Karpas-422 (cell line): ENCODE data around the gene PAQR7. TPM values are rescaled to one million over a fixed set of nuclear protein-coding genes. Genes with fewer than 3 reads are reported as not detected.
"Not testable (repeated sequence)": the region's sequence is repeated elsewhere in the genome, so short reads cannot be mapped to it uniquely, and the experiment has no call there.

Experiments used
- DNase-seq: peaks from one replicate; pipeline ENCODE4 v3.0.0-alpha.2; 2015
- H2AFZ ChIP-seq: fragments of 200-600 bp; sonication (generic); 2 replicates; pipeline ENCODE4 v1.6.1; 2014; ENCODE audit warnings: antibody characterized with exemption, low read length, mixed read lengths
- H3K27ac ChIP-seq: fragments of 200-600 bp; sonication (generic); 2 replicates; pipeline ENCODE4 v1.5.1; 2014; ENCODE audit warnings: mild to moderate bottlenecking, low read length, moderate library complexity
- H3K27me3 ChIP-seq: fragments of 200-600 bp; sonication (generic); 2 replicates; pipeline ENCODE4 v1.6.1; 2014; ENCODE audit warnings: low read length, mixed read lengths
- H3K36me3 ChIP-seq: fragments of 200-600 bp; sonication (generic); 2 replicates; pipeline ENCODE4 v1.6.1; 2014; ENCODE audit warnings: low read length, mixed read lengths; ENCODE audit not compliant: insufficient read depth
- H3K4me1 ChIP-seq: fragments of 200-600 bp; sonication (generic); 2 replicates; pipeline ENCODE4 v1.6.1; 2014; ENCODE audit warnings: mild to moderate bottlenecking, low read length, mixed read lengths
- H3K4me2 ChIP-seq: fragments of 200-600 bp; sonication (generic); 2 replicates; pipeline ENCODE4 v1.6.1; 2014; ENCODE audit warnings: low read length, low read depth, mild to moderate bottlenecking; ENCODE audit not compliant: poor library complexity, severe bottlenecking
- H3K4me3 ChIP-seq: fragments of 200-600 bp; sonication (generic); 2 replicates; pipeline ENCODE4 v1.5.1; 2014; ENCODE audit warnings: mild to moderate bottlenecking, antibody characterized with exemption, low read length, mixed read lengths
- H3K79me2 ChIP-seq: fragments of 200-600 bp; sonication (generic); 2 replicates; pipeline ENCODE4 v1.6.1; 2014; ENCODE audit warnings: mild to moderate bottlenecking, low read length, mixed read lengths
- H3K9ac ChIP-seq: fragments of 200-600 bp; sonication (generic); 2 replicates; pipeline ENCODE4 v1.6.0; 2014; ENCODE audit warnings: low read length
- H3K9me2 ChIP-seq: fragments of 200-600 bp; sonication (generic), shearing (Covaris generic); replicated peaks from 2 replicates; pipeline ENCODE4 v1.6.0; 2014; ENCODE audit warnings: mild to moderate bottlenecking, low read length, moderate library complexity; ENCODE audit not compliant: insufficient read depth
- H3K9me3 ChIP-seq: fragments of 300-700, 200-600 bp; sonication (generic); 2 replicates; pipeline ENCODE4 v1.6.1; 2014; ENCODE audit warnings: low read length, mixed read lengths
- H4K20me1 ChIP-seq: fragments of 200-600 bp; sonication (generic); 2 replicates; pipeline ENCODE4 v1.6.1; 2014; ENCODE audit warnings: mild to moderate bottlenecking, antibody characterized with exemption, low read length, low read depth; ENCODE audit not compliant: insufficient read depth
- total RNA-seq: library from RNA; depleted of rRNA; stranded (reverse); fragments of >200 nt; shearing (Covaris generic); gene quantifications from 2 replicates; pipeline ENCODE4 v1.2.3, GENCODE V29; 2014; ENCODE audit warnings: low replicate concordance

The PAQR7 gene
- total RNA-seq, 1 experiment from 2014 or later = 8.4 TPM

- not testable (repeated sequence) for H3K9ac ChIP-seq, H3K9me2 ChIP-seq, H2AFZ ChIP-seq, H3K4me2 ChIP-seq, DNase-seq, H3K36me3 ChIP-seq, H4K20me1 ChIP-seq, H3K27ac ChIP-seq, H3K4me3 ChIP-seq, H3K9me3 ChIP-seq, H3K27me3 ChIP-seq
- Histone ChIP-seq H3K4me1 (peaks cover 21% of the 10 kb centered on the region), H3K79me2 (peaks cover 67% of the 10 kb centered on the region)
These were observed 35.7 kb downstream of the PAQR7 start for GRCh38 chr1:25839808-25840207.

- peak; percentile 49 for DNase-seq
- Histone ChIP-seq H3K9me2 (no peaks in the 10 kb centered on the region), H3K79me2 (peaks cover 56% of the 10 kb centered on the region), H3K4me2 (no peak overlapping the region), H4K20me1 (peaks cover 7% of the 10 kb centered on the region; the same call in 1 of the 2 replicates), H3K27ac (no peak overlapping the region), H3K36me3 (peaks cover 13% of the 10 kb centered on the region; the same call in 1 of the 2 replicates), H3K9ac (no peak overlapping the region), H3K4me3 (no peak overlapping the region), H3K4me1 (peaks cover 7% of the 10 kb centered on the region), H3K27me3 (no peaks in the 10 kb centered on the region), H3K9me3 (no peaks in the 10 kb centered on the region), H2AFZ (no peak overlapping the region)
These were observed 38.1 kb downstream of the PAQR7 start for GRCh38 chr1:25837262-25837875.

- H3K4me3 ChIP-seq = no peak overlapping the region
- no peak for DNase-seq
- H2AFZ ChIP-seq = no peak overlapping the region
- H3K79me2 ChIP-seq = peaks cover 49% of the 10 kb centered on the region
- H4K20me1 ChIP-seq = peaks cover 10% of the 10 kb centered on the region; the same call in 1 of the 2 replicates
- peaks cover under 1% of the 10 kb centered on the region for H3K4me1 ChIP-seq
- no peak overlapping the region for H3K9ac ChIP-seq
- no peaks in the 10 kb centered on the region for H3K9me3 ChIP-seq
- H3K27me3 ChIP-seq = no peaks in the 10 kb centered on the region
- H3K9me2 ChIP-seq = no peaks in the 10 kb centered on the region
- H3K36me3 ChIP-seq = peaks cover 19% of the 10 kb centered on the region; the same call in 1 of the 2 replicates
- H3K27ac ChIP-seq = no peak overlapping the region
- H3K4me2 ChIP-seq = no peak overlapping the region
These were observed 38.8 kb downstream of the PAQR7 start for GRCh38 chr1:25836695-25837094.

- no peak overlapping the region for H3K4me3 ChIP-seq
- no peaks in the 10 kb centered on the region for H3K4me1 ChIP-seq
- DNase-seq = no peak
- no peak overlapping the region for H3K4me2 ChIP-seq
- H3K27ac ChIP-seq = no peak overlapping the region
- H3K36me3 ChIP-seq = peaks cover 34% of the 10 kb centered on the region; the same call in 1 of the 2 replicates
- H3K9me2 ChIP-seq = no peaks in the 10 kb centered on the region
- H2AFZ ChIP-seq = no peak overlapping the region
- H3K9me3 ChIP-seq = no peaks in the 10 kb centered on the region
- H3K79me2 ChIP-seq = peaks cover 34% of the 10 kb centered on the region
- H3K9ac ChIP-seq = no peak overlapping the region
- peaks cover 12% of the 10 kb centered on the region; the same call in 1 of the 2 replicates for H4K20me1 ChIP-seq
- H3K27me3 ChIP-seq = no peaks in the 10 kb centered on the region
These were observed 40.6 kb downstream of the PAQR7 start for GRCh38 chr1:25834894-25835293.

- no peaks in the 10 kb centered on the region for H3K4me1 ChIP-seq
- no peaks in the 10 kb centered on the region for H3K27me3 ChIP-seq
- peaks cover 12% of the 10 kb centered on the region; the same call in 1 of the 2 replicates for H4K20me1 ChIP-seq
- H3K4me2 ChIP-seq = no peak overlapping the region
- DNase-seq = no peak
- H3K9me2 ChIP-seq = no peaks in the 10 kb centered on the region
- H3K36me3 ChIP-seq = peaks cover 40% of the 10 kb centered on the region; the same call in 1 of the 2 replicates
- H2AFZ ChIP-seq = no peak overlapping the region
- H3K79me2 ChIP-seq = peaks cover 18% of the 10 kb centered on the region
- H3K9ac ChIP-seq = no peak overlapping the region
- H3K9me3 ChIP-seq = no peaks in the 10 kb centered on the region
- H3K27ac ChIP-seq = no peak overlapping the region
- H3K4me3 ChIP-seq = no peak overlapping the region
These were observed 42.4 kb downstream of the PAQR7 start for GRCh38 chr1:25833158-25833557.

GRCh38 chr1:25832336-25833037, 43.0 kb downstream of the PAQR7 start:
- Histone ChIP-seq H3K4me1 (no peaks in the 10 kb centered on the region), H3K4me2 (no peak overlapping the region), H3K79me2 (peaks cover 14% of the 10 kb centered on the region)

GRCh38 chr1:25831569-25832196, 43.8 kb downstream of the PAQR7 start:
- H3K4me2 ChIP-seq = no peak overlapping the region
- H4K20me1 ChIP-seq = peaks cover 12% of the 10 kb centered on the region; the same call in 1 of the 2 replicates
- DNase-seq = no peak
- H3K9ac ChIP-seq = no peak overlapping the region
- H2AFZ ChIP-seq = no peak overlapping the region
- peaks cover 40% of the 10 kb centered on the region; the same call in 1 of the 2 replicates for H3K36me3 ChIP-seq
- H3K4me1 ChIP-seq = no peaks in the 10 kb centered on the region
- no peaks in the 10 kb centered on the region for H3K27me3 ChIP-seq
- no peaks in the 10 kb centered on the region for H3K9me2 ChIP-seq
- peaks cover 14% of the 10 kb centered on the region for H3K79me2 ChIP-seq
- H3K4me3 ChIP-seq = no peak overlapping the region
- no peaks in the 10 kb centered on the region for H3K9me3 ChIP-seq
- H3K27ac ChIP-seq = no peak overlapping the region

More at GRCh38 chr1:25832336-25833037, 43.0 kb downstream of the PAQR7 start:
- H3K36me3 ChIP-seq = peaks cover 40% of the 10 kb centered on the region; the same call in 1 of the 2 replicates
- no peak overlapping the region for H3K4me3 ChIP-seq
- no peaks in the 10 kb centered on the region for H3K9me2 ChIP-seq
- H3K27ac ChIP-seq = no peak overlapping the region
- DNase-seq = no peak
- H2AFZ ChIP-seq = no peak overlapping the region
- H3K9me3 ChIP-seq = no peaks in the 10 kb centered on the region
- H3K27me3 ChIP-seq = no peaks in the 10 kb centered on the region
- no peak overlapping the region for H3K9ac ChIP-seq
- H4K20me1 ChIP-seq = peaks cover 12% of the 10 kb centered on the region; the same call in 1 of the 2 replicates

- Histone ChIP-seq H3K4me2 (no peak overlapping the region), H4K20me1 (peaks cover 27% of the 10 kb centered on the region), H3K27ac (no peak overlapping the region), H3K36me3 (peaks cover 35% of the 10 kb centered on the region; the same call in 1 of the 2 replicates), H3K79me2 (peaks cover 10% of the 10 kb centered on the region; the same call in 1 of the 2 replicates), H3K9me2 (no peaks in the 10 kb centered on the region), H2AFZ (no peak overlapping the region), H3K27me3 (no peaks in the 10 kb centered on the region), H3K9me3 (no peaks in the 10 kb centered on the region), H3K4me3 (no peak overlapping the region), H3K9ac (no peak overlapping the region), H3K4me1 (no peaks in the 10 kb centered on the region)
- DNase-seq = no peak
These were observed 46.5 kb downstream of the PAQR7 start for GRCh38 chr1:25829046-25829445.
